SIG-M5 treated with dmso at 0.1 percent for 504 hours (cell line): ENCODE results near the gene NR1D1.

Experiments used
- DNase-seq: peaks from one replicate; lab custom pipeline; 2025; ENCODE audit not compliant: unreplicated experiment; lab: John Stamatoyannopoulos, UW

Gene NR1D1

DNA sequence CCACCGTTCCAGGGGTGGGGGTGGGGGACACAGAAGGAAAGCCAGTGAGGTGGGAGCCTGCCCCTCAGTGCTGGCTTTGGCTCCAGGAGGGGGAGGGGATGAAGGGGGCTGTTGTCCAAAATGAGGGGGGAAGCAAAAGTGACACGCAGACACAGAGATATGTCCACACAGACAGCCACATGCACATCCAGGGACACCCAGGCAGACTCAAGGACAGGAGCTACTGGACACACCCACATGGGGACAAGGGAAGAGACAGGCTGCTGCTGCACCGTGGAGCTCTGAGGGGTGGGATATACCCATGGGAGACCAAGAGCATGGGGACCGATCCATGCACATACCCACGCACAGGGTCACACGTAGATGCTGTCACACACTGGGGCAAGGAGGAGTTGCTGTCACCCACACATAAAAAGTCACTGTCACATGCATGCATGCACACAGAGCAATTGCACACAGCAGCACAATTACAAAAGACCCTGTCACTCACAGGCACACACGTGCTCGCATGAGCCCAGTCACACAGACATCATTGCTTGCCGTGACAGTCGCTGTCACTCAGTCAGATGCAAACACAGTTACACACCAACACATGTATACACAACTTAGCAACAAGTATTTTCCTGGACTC lies 36.4 kb downstream of the NR1D1 start:
- DNase-seq: no peak

DNA sequence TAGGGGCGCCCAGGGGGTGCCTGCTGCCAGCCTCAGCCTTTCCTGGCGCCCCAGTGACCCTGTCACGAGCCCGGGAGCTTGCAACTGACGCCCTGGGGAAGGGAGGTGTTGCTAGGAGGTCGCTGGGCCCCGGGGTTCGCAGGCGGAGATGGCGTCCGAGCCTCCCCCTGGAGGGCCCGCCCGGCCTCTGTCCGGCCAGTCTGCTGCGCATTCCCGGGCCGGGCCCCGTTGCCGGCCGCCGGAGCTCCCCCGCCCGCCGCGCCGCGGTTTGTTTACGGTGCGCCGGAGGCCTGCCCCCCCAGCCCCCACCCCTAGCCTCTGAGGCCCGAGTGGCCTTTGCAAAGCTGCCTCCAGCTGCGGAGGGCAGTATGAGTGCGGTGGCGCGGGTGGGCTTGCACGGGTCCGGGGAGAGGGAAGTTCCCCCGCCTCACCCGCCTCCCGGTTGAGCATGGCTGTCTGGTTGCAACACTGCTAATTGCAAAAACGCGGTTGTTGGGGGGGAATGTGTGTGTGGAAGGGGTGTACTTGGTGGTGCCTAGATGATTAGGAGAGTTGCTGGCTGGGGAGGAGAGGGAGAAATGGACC lies 37.1 kb downstream of the NR1D1 start:
- DNase-seq: peak; percentile 91

DNA sequence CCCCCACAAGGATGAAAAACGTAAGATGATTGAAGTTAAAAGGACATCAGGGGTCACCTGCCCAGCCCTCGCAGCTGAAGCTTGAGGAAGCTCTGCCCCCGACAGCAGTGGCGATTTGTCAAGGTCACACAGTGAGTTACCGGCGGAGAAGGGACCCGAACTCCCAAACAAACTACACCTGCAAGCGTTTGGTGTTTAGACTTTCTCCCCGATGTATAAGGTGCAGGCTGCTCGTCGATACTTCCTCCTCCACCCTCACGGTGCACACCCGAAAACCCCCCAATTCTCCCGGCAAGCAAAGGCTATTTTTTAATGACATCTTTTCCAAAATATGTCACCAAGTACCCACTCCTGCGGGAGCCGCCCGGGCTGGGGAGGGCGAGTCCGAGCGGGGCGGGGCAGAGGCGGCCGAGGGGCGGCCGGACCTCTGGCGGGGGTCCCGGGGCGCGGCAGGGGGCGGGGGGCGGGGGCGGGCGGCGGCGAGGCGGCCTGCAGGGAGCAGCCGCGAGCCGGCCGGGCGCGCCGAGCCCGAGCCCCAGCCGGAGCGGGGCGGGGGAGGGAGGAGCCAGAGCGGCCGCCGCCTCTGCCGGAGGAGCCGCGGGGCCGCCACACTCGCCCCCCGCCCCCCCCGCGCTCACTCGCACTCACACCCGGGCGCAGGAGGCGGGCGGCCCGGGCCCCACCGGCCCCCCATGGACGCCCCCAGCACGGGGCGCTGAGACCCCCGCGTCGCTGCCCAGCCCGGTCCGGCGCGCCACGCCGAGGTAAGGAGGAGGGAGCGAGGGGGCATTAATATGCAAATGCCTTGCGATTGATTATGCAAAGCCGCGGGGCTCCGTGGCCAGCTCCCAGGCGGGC lies 37.8 kb downstream of the NR1D1 start, which contains the start of gene THRA:
Gene THRA (plus strand): TSS at position 637 of the 858 bp plus-strand sequence. CDS start 11,524 bp downstream, outside the sequence.
- peak; percentile 67 for DNase-seq

DNA sequence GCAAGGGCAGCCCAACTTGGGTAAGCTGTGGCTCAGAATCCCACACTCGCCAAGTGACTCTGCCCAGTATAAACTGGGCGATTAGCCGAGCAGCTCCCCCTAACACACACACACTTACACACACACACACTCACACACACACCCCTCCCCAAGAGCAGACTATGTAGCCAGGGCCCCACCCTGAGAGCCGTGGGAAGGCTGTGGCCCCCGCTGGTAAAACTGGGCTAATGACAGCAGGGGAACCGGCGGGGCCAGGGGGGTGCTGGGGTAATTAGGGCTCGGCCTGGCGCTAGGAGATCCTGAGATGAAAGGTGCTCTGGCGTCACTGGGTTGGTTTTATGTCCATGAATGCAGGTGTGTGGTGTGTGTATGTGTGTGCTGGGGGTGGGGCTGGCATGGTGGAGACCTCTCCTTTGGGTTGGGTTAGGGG lies 38.8 kb downstream of the NR1D1 start:
- DNase-seq: no peak

DNA sequence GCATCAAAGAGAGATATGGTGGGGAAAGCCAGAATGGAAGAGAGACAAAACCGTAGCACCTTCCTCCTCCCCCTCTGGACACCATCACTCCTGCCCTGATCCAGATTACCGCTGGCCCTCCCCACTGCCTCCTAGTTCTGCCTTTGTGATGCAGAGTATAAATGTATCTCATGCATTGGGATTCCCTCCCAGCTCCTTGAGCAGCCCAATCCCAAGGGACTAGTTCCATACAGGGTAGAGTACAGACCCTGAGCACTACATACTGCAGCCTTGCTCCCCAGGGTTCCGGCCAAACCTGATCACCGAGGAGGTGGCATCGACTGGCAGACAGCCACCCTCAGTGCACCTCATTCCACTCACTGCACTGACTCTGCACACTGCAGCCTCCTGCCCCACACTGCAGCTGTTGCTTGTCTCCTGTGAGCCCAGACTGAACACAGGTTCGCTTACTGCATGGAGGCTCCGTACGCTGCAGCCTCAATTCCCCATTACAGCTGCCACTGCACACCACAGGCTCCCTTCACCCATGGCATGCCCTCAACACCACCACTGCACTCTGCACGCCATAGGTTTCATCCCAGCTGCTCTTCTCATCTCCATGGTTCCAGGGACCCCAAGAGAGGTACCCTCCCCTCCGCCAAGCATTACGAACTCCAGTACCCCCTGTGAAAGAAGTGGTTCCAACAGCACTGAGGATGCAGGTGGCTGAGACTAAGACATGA lies 39.3 kb downstream of the NR1D1 start:
- no peak for DNase-seq

DNA sequence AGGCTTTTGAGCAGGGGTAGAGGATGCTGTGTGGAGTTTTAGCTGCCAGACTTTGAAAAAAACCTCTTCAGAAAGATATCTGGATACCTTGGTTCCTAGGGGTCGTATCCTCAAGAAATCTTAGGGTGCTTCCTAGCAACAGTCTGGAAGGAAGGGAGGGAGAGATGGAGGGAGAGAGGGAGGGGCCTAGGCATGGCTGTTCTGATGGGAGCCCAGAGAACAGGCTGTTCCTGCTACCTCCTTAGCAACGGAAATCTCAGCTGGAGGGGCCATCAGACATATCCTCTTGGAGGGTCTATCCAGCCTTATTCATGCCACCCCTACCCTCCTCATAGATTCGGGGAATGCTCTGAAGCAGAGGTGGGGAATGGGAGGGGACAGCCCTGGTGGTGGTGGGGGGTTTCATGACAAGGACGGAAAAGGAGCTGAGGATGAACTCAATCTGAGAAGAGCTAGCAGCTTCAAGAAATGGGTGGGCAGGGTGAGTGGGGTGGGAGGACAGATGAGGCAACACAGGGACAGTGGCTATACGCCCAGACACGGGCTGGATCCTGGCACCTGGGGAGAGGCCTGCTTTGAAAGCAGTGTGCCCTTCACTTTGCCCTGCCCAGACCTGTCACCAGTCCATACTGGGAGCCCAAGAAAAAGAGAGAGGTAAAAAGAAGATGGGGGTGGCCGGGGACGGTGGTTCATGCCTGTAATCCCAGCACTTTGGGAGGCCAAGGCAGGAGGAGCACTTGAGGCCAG lies 40.5 kb downstream of the NR1D1 start:
- DNase-seq: no peak

DNA sequence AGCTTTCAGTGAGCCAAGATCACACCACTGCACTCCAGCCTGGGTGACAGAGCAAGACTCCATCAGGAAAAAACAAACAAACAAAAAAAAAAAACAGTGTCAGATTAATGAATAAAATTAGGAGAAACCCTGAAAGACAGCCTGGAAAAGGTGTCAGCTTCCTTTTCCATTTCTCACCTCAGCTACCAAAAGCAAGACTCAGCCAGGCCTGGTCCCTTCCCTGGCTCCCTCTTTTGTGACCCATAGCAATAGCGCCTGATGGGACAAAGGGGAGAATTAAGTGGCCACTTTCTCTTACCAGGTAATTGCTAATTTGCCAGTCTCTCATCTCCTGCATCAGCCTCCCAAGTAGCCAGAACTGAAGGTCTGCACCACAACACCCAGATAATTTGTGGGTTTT lies 41.5 kb downstream of the NR1D1 start:
- no peak for DNase-seq

DNA sequence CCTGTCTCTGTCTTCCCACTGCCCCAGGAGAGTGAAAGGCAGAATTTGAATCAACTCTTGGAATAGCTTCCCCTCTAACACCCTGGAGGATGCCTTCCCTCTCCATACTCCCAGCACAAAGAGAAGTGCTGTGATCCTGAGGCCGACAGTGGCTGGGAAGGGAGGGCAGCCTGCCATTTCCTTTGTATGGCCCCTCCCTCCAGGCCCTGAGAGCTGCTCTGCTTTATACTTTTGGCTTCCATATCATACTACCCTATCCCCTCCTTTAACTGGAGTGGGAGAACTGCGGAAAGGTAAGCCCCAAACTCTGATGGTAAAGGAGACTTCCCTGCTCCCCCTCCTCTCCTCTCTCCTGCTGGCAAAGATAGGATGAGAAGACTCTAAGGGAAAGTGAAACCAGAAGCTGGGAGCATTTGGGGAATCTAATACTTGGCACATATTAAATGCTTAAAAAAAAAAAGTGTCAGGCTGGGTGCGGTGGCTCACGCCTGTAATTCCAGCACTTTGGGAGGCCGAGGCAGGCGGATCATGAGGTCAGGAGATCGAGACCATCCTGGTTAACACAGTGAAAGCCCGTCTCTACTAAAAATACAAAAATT lies 42.1 kb downstream of the NR1D1 start:
- no peak for DNase-seq

DNA sequence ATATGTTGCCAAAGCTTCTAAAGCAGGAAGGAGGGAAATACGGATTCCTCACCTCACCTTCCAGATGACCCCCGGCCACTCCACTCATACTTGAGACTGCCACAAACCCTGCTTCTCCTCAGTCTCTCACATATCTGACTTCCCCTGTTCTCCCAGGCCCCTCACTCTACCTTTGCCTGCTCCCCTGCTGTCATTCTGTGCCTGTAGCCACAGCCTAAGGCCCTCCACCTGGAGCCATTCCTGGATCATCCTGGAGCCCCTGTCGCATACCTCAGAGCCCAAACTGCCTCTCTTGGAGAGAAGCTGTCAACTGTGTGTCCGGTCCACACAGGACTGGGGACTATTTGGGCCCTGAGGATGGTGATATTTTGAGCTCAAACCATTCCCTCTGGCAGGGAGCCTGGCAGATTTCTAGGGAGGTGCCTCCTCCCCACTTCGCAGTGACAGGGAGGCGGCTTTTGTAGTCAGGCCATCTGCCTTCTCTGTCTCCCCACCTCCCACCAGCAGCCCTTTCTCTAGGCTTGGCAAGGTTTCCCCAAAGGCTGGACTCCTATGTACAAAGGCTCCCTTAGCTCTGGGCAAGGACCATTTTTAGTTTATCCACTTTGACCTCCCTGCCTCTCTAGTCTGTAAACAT lies 43.9 kb downstream of the NR1D1 start:
- DNase-seq: no peak
